Nephron progenitor cell (in vitro differentiated cells): ENCODE measurements around the gene MESD.

Experiments used
- DNase-seq: peaks from one replicate; pipeline ENCODE4 v3.0.0; 2021
- H3K27ac Mint-ChIP-seq: 2 replicates; pipeline ENCODE4 v1.8.0; 2021; ENCODE audit warnings: mild to moderate bottlenecking, moderate library complexity, mixed read lengths
- H3K27me3 Mint-ChIP-seq: 2 replicates; pipeline ENCODE4 v1.8.0; 2021; ENCODE audit warnings: mild to moderate bottlenecking, low read depth, mixed read lengths; ENCODE audit not compliant: poor library complexity
- H3K36me3 Mint-ChIP-seq: 2 replicates; pipeline ENCODE4 v1.8.0; 2021; ENCODE audit warnings: low read depth, mixed read lengths
- H3K4me1 Mint-ChIP-seq: 2 replicates; pipeline ENCODE4 v1.8.0; 2021; ENCODE audit warnings: mixed read lengths
- H3K4me3 Mint-ChIP-seq: 2 replicates; pipeline ENCODE4 v1.8.0; 2021; ENCODE audit warnings: mild to moderate bottlenecking, moderate library complexity, mixed read lengths
- H3K9me3 Mint-ChIP-seq: 2 replicates; pipeline ENCODE4 v1.8.0; 2021; ENCODE audit warnings: mild to moderate bottlenecking, moderate library complexity, mixed read lengths
- CTCF ChIP-seq: fragments of 200-600 bp; sonication (generic); IDR thresholded peaks from 2 replicates; pipeline ENCODE4 v1.5.0; 2021; ENCODE audit warnings: antibody characterized with exemption

Gene MESD

GRCh38 chr15:81000144-81000623 lies 10.6 kb upstream of the MESD start:
- H3K9me3 Mint-ChIP-seq = peaks cover 13% of the 10 kb centered on the region
- peaks cover 27% of the 10 kb centered on the region for H3K4me1 Mint-ChIP-seq
- H3K4me3 Mint-ChIP-seq = peak overlapping the region; percentile 95
- TF ChIP-seq CTCF = no peak
- peak overlapping the region; percentile 87 for H3K27ac Mint-ChIP-seq
- DNase-seq = no peak
- peaks cover 7% of the 10 kb centered on the region for H3K27me3 Mint-ChIP-seq
- H3K36me3 Mint-ChIP-seq = peaks cover 16% of the 10 kb centered on the region

GRCh38 chr15:80999623-81000036 lies 10.0 kb upstream of the MESD start:
- DNase-seq = no peak
- no peak overlapping the region for H3K27ac Mint-ChIP-seq
- TF ChIP-seq CTCF = no peak
- H3K9me3 Mint-ChIP-seq = peaks cover 13% of the 10 kb centered on the region
- H3K4me1 Mint-ChIP-seq = peaks cover 25% of the 10 kb centered on the region
- peaks cover 7% of the 10 kb centered on the region for H3K27me3 Mint-ChIP-seq
- H3K36me3 Mint-ChIP-seq = peaks cover 14% of the 10 kb centered on the region
- H3K4me3 Mint-ChIP-seq = peak overlapping the region; percentile 95

GRCh38 chr15:80998251-80998650 lies 8.6 kb upstream of the MESD start:
- Mint-ChIP-seq H3K27ac (no peak overlapping the region), H3K36me3 (peaks cover under 1% of the 10 kb centered on the region), H3K27me3 (peaks cover 5% of the 10 kb centered on the region), H3K4me1 (peaks cover 11% of the 10 kb centered on the region), H3K4me3 (no peak overlapping the region), H3K9me3 (peaks cover 13% of the 10 kb centered on the region)
- no peak for DNase-seq
- TF ChIP-seq CTCF = no peak

- Mint-ChIP-seq H3K4me3 (no peak overlapping the region), H3K4me1 (peaks cover 9% of the 10 kb centered on the region), H3K27me3 (peaks cover 6% of the 10 kb centered on the region), H3K27ac (no peak overlapping the region), H3K9me3 (peaks cover 13% of the 10 kb centered on the region), H3K36me3 (no peaks in the 10 kb centered on the region)
- DNase-seq = no peak
- no peak for TF ChIP-seq CTCF
Measured at GRCh38 chr15:80997692-80998091, 8.1 kb upstream of the MESD start.

- Mint-ChIP-seq H3K27me3 (peaks cover 8% of the 10 kb centered on the region), H3K36me3 (no peaks in the 10 kb centered on the region), H3K9me3 (peaks cover 13% of the 10 kb centered on the region), H3K4me3 (no peak overlapping the region), H3K27ac (no peak overlapping the region), H3K4me1 (peaks cover 9% of the 10 kb centered on the region)
- no peak for DNase-seq
- TF ChIP-seq CTCF = peak; percentile 33
Measured at GRCh38 chr15:80996247-80996646, 6.6 kb upstream of the MESD start.

- H3K27ac Mint-ChIP-seq = no peak overlapping the region
- DNase-seq = no peak
- H3K27me3 Mint-ChIP-seq = peaks cover 8% of the 10 kb centered on the region
- no peak for TF ChIP-seq CTCF
- H3K4me1 Mint-ChIP-seq = peaks cover 14% of the 10 kb centered on the region
- peaks cover 7% of the 10 kb centered on the region for H3K36me3 Mint-ChIP-seq
- H3K9me3 Mint-ChIP-seq = peaks cover 12% of the 10 kb centered on the region
- no peak overlapping the region for H3K4me3 Mint-ChIP-seq
Measured at GRCh38 chr15:80992441-80992840, 2.8 kb upstream of the MESD start.
